ENCODE data around the gene ZRANB3.

DNA sequence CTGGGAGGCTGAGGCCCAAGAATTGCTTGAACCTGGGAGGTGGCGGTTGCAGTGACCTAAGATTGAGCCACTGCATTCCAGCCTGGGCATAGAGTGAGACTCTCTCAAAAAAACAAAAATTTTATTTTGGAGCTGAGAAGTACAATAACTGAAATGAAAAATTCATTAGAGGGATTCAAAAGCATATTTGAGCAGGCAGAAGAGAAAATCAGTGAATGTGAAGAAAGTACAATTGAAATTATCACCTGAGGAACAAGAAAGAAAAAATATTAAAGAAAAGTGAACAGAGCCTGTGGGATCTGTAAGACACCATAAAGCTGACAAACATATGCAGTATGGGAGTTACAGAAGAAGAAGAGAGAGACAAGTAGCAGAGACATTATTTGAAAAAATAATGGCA, 341.9 kb downstream of the ZRANB3 start:
- TF ChIP-seq JARID2 (CRISPR knock-in tag; IDR thresholded peaks at IDR 0.05; ENCODE audit: insufficient replicate concordance): no peak
- no peak for TF ChIP-seq POLR2AphosphoS2 (IDR thresholded peaks at IDR 0.05; ENCODE audit: low read depth, low read length)
- TF ChIP-seq, protein P1, sequence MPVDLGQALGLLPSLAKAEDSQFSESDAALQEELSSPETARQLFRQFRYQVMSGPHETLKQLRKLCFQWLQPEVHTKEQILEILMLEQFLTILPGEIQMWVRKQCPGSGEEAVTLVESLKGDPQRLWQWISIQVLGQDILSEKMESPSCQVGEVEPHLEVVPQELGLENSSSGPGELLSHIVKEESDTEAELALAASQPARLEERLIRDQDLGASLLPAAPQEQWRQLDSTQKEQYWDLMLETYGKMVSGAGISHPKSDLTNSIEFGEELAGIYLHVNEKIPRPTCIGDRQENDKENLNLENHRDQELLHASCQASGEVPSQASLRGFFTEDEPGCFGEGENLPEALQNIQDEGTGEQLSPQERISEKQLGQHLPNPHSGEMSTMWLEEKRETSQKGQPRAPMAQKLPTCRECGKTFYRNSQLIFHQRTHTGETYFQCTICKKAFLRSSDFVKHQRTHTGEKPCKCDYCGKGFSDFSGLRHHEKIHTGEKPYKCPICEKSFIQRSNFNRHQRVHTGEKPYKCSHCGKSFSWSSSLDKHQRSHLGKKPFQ (CRISPR knock-in tag; IDR thresholded peaks at IDR 0.05; ENCODE audit: insufficient replicate concordance): no peak
- TF ChIP-seq, protein P2, sequence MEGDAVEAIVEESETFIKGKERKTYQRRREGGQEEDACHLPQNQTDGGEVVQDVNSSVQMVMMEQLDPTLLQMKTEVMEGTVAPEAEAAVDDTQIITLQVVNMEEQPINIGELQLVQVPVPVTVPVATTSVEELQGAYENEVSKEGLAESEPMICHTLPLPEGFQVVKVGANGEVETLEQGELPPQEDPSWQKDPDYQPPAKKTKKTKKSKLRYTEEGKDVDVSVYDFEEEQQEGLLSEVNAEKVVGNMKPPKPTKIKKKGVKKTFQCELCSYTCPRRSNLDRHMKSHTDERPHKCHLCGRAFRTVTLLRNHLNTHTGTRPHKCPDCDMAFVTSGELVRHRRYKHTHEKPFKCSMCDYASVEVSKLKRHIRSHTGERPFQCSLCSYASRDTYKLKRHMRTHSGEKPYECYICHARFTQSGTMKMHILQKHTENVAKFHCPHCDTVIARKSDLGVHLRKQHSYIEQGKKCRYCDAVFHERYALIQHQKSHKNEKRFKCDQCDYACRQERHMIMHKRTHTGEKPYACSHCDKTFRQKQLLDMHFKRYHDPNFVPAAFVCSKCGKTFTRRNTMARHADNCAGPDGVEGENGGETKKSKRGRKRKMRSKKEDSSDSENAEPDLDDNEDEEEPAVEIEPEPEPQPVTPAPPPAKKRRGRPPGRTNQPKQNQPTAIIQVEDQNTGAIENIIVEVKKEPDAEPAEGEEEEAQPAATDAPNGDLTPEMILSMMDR (CRISPR knock-in tag; IDR thresholded peaks at IDR 0.05): no peak
- no peak for TF ChIP-seq PHF5A (CRISPR knock-in tag; IDR thresholded peaks at IDR 0.05; ENCODE audit: low read depth, unreplicated experiment)
- TF ChIP-seq, protein P3, sequence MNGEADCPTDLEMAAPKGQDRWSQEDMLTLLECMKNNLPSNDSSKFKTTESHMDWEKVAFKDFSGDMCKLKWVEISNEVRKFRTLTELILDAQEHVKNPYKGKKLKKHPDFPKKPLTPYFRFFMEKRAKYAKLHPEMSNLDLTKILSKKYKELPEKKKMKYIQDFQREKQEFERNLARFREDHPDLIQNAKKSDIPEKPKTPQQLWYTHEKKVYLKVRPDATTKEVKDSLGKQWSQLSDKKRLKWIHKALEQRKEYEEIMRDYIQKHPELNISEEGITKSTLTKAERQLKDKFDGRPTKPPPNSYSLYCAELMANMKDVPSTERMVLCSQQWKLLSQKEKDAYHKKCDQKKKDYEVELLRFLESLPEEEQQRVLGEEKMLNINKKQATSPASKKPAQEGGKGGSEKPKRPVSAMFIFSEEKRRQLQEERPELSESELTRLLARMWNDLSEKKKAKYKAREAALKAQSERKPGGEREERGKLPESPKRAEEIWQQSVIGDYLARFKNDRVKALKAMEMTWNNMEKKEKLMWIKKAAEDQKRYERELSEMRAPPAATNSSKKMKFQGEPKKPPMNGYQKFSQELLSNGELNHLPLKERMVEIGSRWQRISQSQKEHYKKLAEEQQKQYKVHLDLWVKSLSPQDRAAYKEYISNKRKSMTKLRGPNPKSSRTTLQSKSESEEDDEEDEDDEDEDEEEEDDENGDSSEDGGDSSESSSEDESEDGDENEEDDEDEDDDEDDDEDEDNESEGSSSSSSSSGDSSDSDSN (CRISPR knock-in tag; IDR thresholded peaks at IDR 0.05): no peak
- TF ChIP-seq ZBTB21 (CRISPR knock-in tag; IDR thresholded peaks at IDR 0.05): no peak
- TF ChIP-seq POLR2A (IDR thresholded peaks at IDR 0.05; ENCODE audit: insufficient read depth in 1 of 2, low read depth in 2 of 2, low read length in 2 of 2): no peak
- TF ChIP-seq NFKBIZ (CRISPR knock-in tag; IDR thresholded peaks at IDR 0.05): no peak
- no peak for TF ChIP-seq SNAI1 (CRISPR knock-in tag; IDR thresholded peaks at IDR 0.05; ENCODE audit: borderline replicate concordance)

Data from HepG2 (cell line).